ENCODE data around the gene RUNX1.

GRCh38 chr21:34927992-34928391, 121.1 kb downstream of the RUNX1 start:
- TF ChIP-seq CTCF (IDR thresholded peaks at IDR 0.05; ENCODE audit: low read depth, low read length), result no peak
- TF ChIP-seq EZH2phosphoT487 (IDR thresholded peaks at IDR 0.05; ENCODE audit: low read depth), result no peak
